ENCODE measurements around the gene CACNA1E. TPM values are rescaled to one million over a fixed set of nuclear protein-coding genes. Genes with fewer than 3 reads are reported as not detected.

The CACNA1E gene
- total RNA-seq, 1 experiment from 2014 or later: 0.45 TPM

DNA sequence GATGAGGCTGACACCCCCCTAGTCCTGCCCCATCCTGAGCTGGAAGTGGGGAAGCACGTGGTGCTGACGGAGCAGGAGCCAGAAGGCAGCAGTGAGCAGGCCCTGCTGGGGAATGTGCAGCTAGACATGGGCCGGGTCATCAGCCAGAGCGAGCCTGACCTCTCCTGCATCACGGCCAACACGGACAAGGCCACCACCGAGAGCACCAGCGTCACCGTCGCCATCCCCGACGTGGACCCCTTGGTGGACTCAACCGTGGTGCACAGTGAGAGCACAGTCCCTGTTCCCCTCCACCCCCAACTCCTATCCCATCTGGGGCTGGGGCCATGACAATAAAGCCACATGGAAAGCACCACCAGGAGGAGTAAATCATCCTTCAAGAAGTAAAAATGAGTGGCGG, 250.2 kb downstream of the CACNA1E start:
- Histone ChIP-seq H3K9me3 (no peaks in the 10 kb centered on the region), H3K4me1 (no peaks in the 10 kb centered on the region), H3K36me3 (ENCODE audit: control insufficient read depth, insufficient read depth, low read length) (no peaks in the 10 kb centered on the region), H3K4me3 (ENCODE audit: low read depth, low read length) (no peak overlapping the region), H3K27me3 (replicated peaks; ENCODE audit: control insufficient read depth, insufficient read depth, low read length) (0 out of 2 replicates have a peak, but pooled peaks cover 1% of the 10 kb centered on the region)
- Mint-ChIP-seq H3K9me3 (ENCODE audit: unreplicated experiment) (no peaks in the 10 kb centered on the region), H3K27me3 (ENCODE audit: insufficient read depth, unreplicated experiment) (peaks cover 20% of the 10 kb centered on the region), H3K27ac (ENCODE audit: unreplicated experiment) (no peak overlapping the region), H3K4me1 (ENCODE audit: low read depth, unreplicated experiment) (no peaks in the 10 kb centered on the region), H3K36me3 (ENCODE audit: insufficient read depth, unreplicated experiment) (no peaks in the 10 kb centered on the region), H3K4me3 (ENCODE audit: unreplicated experiment) (no peak overlapping the region)
- CTCF ChIA-PET: interaction anchor here (1.1 kb wide), 1 partner anchor 203 kb away, joined by 3 read pairs; no protein-coding TSS in a partner anchor
- BruUV-seq (replicated peaks): no TSS peak
- intact Hi-C loops (cut with micrococcal nuclease; ENCODE audit: unreplicated experiment): no loop called here
- TF ChIP-seq, protein P1, sequence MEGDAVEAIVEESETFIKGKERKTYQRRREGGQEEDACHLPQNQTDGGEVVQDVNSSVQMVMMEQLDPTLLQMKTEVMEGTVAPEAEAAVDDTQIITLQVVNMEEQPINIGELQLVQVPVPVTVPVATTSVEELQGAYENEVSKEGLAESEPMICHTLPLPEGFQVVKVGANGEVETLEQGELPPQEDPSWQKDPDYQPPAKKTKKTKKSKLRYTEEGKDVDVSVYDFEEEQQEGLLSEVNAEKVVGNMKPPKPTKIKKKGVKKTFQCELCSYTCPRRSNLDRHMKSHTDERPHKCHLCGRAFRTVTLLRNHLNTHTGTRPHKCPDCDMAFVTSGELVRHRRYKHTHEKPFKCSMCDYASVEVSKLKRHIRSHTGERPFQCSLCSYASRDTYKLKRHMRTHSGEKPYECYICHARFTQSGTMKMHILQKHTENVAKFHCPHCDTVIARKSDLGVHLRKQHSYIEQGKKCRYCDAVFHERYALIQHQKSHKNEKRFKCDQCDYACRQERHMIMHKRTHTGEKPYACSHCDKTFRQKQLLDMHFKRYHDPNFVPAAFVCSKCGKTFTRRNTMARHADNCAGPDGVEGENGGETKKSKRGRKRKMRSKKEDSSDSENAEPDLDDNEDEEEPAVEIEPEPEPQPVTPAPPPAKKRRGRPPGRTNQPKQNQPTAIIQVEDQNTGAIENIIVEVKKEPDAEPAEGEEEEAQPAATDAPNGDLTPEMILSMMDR (IDR thresholded peaks at IDR 0.05; ENCODE audit: insufficient read depth in 1 of 2, low read depth in 1 of 2, low read length in 1 of 2, severe bottlenecking in 1 of 2, unreplicated experiment in 1 of 2): no peak
- DNase-seq: no peak
- POLR2A ChIA-PET: no interaction called here

DNA sequence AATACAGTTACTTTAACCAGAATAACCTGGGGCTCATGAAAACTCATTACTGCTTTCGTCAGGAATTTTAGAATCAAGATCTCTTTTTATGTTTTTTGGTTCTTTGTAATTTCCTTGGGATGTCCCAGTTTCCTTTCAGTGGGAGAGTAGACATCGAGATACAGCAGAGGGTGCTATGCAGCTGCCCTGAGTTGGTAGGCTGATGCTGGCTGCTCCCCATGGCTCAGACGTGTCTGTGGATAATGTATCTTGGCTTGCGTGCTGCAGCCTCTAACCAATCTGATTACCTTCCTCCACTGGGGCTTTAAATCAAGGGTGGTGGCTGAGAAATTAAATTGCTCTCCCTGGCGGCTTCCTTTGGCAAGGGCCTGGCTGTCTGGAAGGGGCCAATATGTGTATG, 253.7 kb downstream of the CACNA1E start:
- peaks cover 16% of the 10 kb centered on the region for H3K27me3 Mint-ChIP-seq (ENCODE audit: insufficient read depth, unreplicated experiment)
- H3K9me3 ChIP-seq: no peaks in the 10 kb centered on the region
- no TSS peak for BruUV-seq (replicated peaks)
- no peaks in the 10 kb centered on the region for H3K4me1 ChIP-seq
- H3K27ac Mint-ChIP-seq (ENCODE audit: unreplicated experiment): no peak overlapping the region
- DNase-seq: no peak
- no peaks in the 10 kb centered on the region for H3K27me3 ChIP-seq (replicated peaks; ENCODE audit: control insufficient read depth, insufficient read depth, low read length)
- intact Hi-C loops (cut with micrococcal nuclease; ENCODE audit: unreplicated experiment): loop anchor here (1.0 kb wide), 1 partner anchor 200 kb away; no protein-coding TSS in a partner anchor
- ChIA-PET POLR2A (no interaction called here), CTCF (no interaction called here)
- H3K9me3 Mint-ChIP-seq (ENCODE audit: unreplicated experiment): no peaks in the 10 kb centered on the region
- no peaks in the 10 kb centered on the region for H3K36me3 Mint-ChIP-seq (ENCODE audit: insufficient read depth, unreplicated experiment)
- TF ChIP-seq, protein P1 (IDR thresholded peaks at IDR 0.05; ENCODE audit: insufficient read depth in 1 of 2, low read depth in 1 of 2, low read length in 1 of 2, severe bottlenecking in 1 of 2, unreplicated experiment in 1 of 2): peak in 1 of 2 experiments; percentile 16
- no peaks in the 10 kb centered on the region for H3K4me1 Mint-ChIP-seq (ENCODE audit: low read depth, unreplicated experiment)
- H3K36me3 ChIP-seq (ENCODE audit: control insufficient read depth, insufficient read depth, low read length): no peaks in the 10 kb centered on the region
- H3K4me3 Mint-ChIP-seq (ENCODE audit: unreplicated experiment): no peak overlapping the region
- no peak overlapping the region for H3K4me3 ChIP-seq (ENCODE audit: low read depth, low read length)

DNA sequence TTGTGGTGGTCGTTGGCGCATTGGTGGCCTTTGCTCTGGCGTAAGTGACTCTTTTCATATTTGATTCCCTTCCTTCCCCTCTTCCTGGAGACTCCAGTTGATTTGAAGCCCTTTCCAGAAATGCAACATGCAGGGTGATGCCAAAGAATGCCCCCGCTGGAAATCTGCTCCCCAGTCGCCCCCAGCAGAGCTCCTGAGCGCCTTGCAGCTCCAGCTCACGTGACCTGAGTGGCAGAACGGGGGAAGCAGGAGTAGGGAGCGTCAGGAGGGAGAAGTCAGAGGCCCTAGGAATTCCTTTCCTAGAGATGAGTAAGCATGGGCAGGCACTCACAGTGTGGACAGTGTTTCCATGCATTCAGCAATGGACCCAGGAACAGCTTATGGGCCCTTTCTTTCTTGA, 255.9 kb downstream of the CACNA1E start:
- Histone ChIP-seq H3K4me3 (ENCODE audit: low read depth, low read length) (no peak overlapping the region), H3K9me3 (no peaks in the 10 kb centered on the region), H3K4me1 (no peaks in the 10 kb centered on the region), H3K36me3 (ENCODE audit: control insufficient read depth, insufficient read depth, low read length) (no peaks in the 10 kb centered on the region), H3K27me3 (replicated peaks; ENCODE audit: control insufficient read depth, insufficient read depth, low read length) (no peaks in the 10 kb centered on the region; the same call in 1 of the 2 replicates)
- H3K4me1 Mint-ChIP-seq (ENCODE audit: low read depth, unreplicated experiment): no peaks in the 10 kb centered on the region
- POLR2A ChIA-PET: no interaction called here
- H3K27me3 Mint-ChIP-seq (ENCODE audit: insufficient read depth, unreplicated experiment): peaks cover 21% of the 10 kb centered on the region
- H3K27ac Mint-ChIP-seq (ENCODE audit: unreplicated experiment): no peak overlapping the region
- no peaks in the 10 kb centered on the region for H3K36me3 Mint-ChIP-seq (ENCODE audit: insufficient read depth, unreplicated experiment)
- intact Hi-C loops (cut with micrococcal nuclease; ENCODE audit: unreplicated experiment): no loop called here
- H3K9me3 Mint-ChIP-seq (ENCODE audit: unreplicated experiment): no peaks in the 10 kb centered on the region
- H3K4me3 Mint-ChIP-seq (ENCODE audit: unreplicated experiment): no peak overlapping the region
- DNase-seq: no peak
- TF ChIP-seq, protein P1 (IDR thresholded peaks at IDR 0.05; ENCODE audit: insufficient read depth in 1 of 2, low read depth in 1 of 2, low read length in 1 of 2, severe bottlenecking in 1 of 2, unreplicated experiment in 1 of 2): no peak
- BruUV-seq (replicated peaks): no TSS peak
- CTCF ChIA-PET: no interaction called here
